Fibroblast of skin of scalp (primary cell): ENCODE data around the gene DNAJC4.

ENCODE experiments used
- DNase-seq: peaks from one replicate; pipeline ENCODE4 v3.0.0-alpha.2; 2013

DNAJC4 gene

GRCh38 chr11:64208796-64209562, 21.4 kb upstream of the DNAJC4 start:
- DNase-seq, result no peak

- no peak for DNase-seq
Measured at GRCh38 chr11:64209563-64209843, 20.8 kb upstream of the DNAJC4 start.

GRCh38 chr11:64210301-64211020, 19.9 kb upstream of the DNAJC4 start:
- no peak for DNase-seq

GRCh38 chr11:64211181-64211872, 19.0 kb upstream of the DNAJC4 start:
- no peak for DNase-seq

GRCh38 chr11:64216879-64217278, 13.5 kb upstream of the DNAJC4 start:
- DNase-seq, result no peak

GRCh38 chr11:64218628-64219353, 11.6 kb upstream of the DNAJC4 start:
- no peak for DNase-seq

- no peak for DNase-seq
Measured at GRCh38 chr11:64219354-64219684, 11.0 kb upstream of the DNAJC4 start.

- no peak for DNase-seq
Measured at GRCh38 chr11:64219755-64220154, 10.6 kb upstream of the DNAJC4 start.

- no peak for DNase-seq
Measured at GRCh38 chr11:64220271-64220670, 10.1 kb upstream of the DNAJC4 start.

- no peak for DNase-seq
Measured at GRCh38 chr11:64220798-64221197, 9.6 kb upstream of the DNAJC4 start.

GRCh38 chr11:64222651-64223000, 7.7 kb upstream of the DNAJC4 start:
- DNase-seq, result no peak

GRCh38 chr11:64223001-64223651, 7.2 kb upstream of the DNAJC4 start:
- DNase-seq, result no peak

GRCh38 chr11:64224151-64224890, 6.0 kb upstream of the DNAJC4 start:
- no peak for DNase-seq

- no peak for DNase-seq
Measured at GRCh38 chr11:64224891-64225607, 5.3 kb upstream of the DNAJC4 start.

GRCh38 chr11:64225608-64226506, 4.5 kb upstream of the DNAJC4 start, which contains the start of the genes NUDT22 and TRPT1:
Gene NUDT22 (plus strand): TSS chr11:64226274. CDS start chr11:64226653, 379 bp downstream.
Gene TRPT1 (minus strand): TSS chr11:64226186. CDS start chr11:64225860, 326 bp downstream.
- peak; percentile 85 for DNase-seq

GRCh38 chr11:64226507-64227051, 3.8 kb upstream of the DNAJC4 start:
- DNase-seq, result no peak

- DNase-seq, result no peak
Measured at GRCh38 chr11:64227405-64227956, 2.9 kb upstream of the DNAJC4 start.

- no peak for DNase-seq
Measured at GRCh38 chr11:64229090-64229743, 1.1 kb upstream of the DNAJC4 start.

- DNase-seq, result no peak
Measured at GRCh38 chr11:64229744-64230170, 591 bp upstream of the DNAJC4 start.
